Activated naive CD4-positive, alpha-beta T cell treated with anti-CD3 and anti-CD28 coated beads, Interleukin-2, amount 10 ng/mL, durations not matched to agents 7 days and 5 days (primary cell): ENCODE data around the gene GLI2.

Experiments used
- CTCF ChIA-PET: fragments of 350-600 bp; sonication (Branson Sonifier 250); formaldehyde crosslinking; loops from one replicate; lab custom pipeline; 2021; ENCODE audit warnings: antibody characterized with exemption; lab: Charles Lee
- DNase-seq: peaks from one replicate; pipeline ENCODE4 v3.0.0-alpha.2; 2020
- H3K27ac Mint-ChIP-seq: one replicate; pipeline ENCODE4 v1.8.0; 2021; ENCODE audit warnings: mild to moderate bottlenecking, moderate library complexity, mixed read lengths
- H3K27me3 Mint-ChIP-seq: one replicate; pipeline ENCODE4 v1.8.0; 2021; ENCODE audit warnings: mild to moderate bottlenecking, mixed read lengths
- H3K36me3 Mint-ChIP-seq: one replicate; pipeline ENCODE4 v1.8.0; 2021; ENCODE audit warnings: mixed read lengths
- H3K4me1 Mint-ChIP-seq: one replicate; pipeline ENCODE4 v1.8.0; 2021; ENCODE audit warnings: mixed read lengths
- H3K4me3 Mint-ChIP-seq: one replicate; pipeline ENCODE4 v1.8.0; 2021; ENCODE audit warnings: mild to moderate bottlenecking, moderate library complexity, mixed read lengths
- H3K9me3 Mint-ChIP-seq: one replicate; pipeline ENCODE4 v1.8.0; 2021; ENCODE audit warnings: mixed read lengths

The GLI2 gene

GRCh38 chr2:120735746-120736170, at the start of gene GLI2:
TSS of gene GLI2 (plus strand) at chr2:120735868. CDS start at chr2:120797321, 61,453 bp downstream.
- peaks cover 17% of the 10 kb centered on the region for H3K4me1 Mint-ChIP-seq
- peaks cover 91% of the 10 kb centered on the region for H3K27me3 Mint-ChIP-seq
- peak within 1 kb of the TSS; percentile 46 for H3K4me3 Mint-ChIP-seq
- CTCF ChIA-PET: no interaction called here
- no peaks in the 10 kb centered on the region for H3K36me3 Mint-ChIP-seq
- peak; percentile 56 for DNase-seq
- H3K27ac Mint-ChIP-seq: no peak within 1 kb of the TSS
- no peaks in the 10 kb centered on the region for H3K9me3 Mint-ChIP-seq

GRCh38 chr2:120685974-120686297, 49.7 kb upstream of the GLI2 start:
- CTCF ChIA-PET: interaction anchor here (1.1 to 2.8 kb wide), 2 partner anchors 9 to 10 kb away, joined by 3 to 8 read pairs; no protein-coding TSS in a partner anchor
- H3K4me3 Mint-ChIP-seq: no peak overlapping the region
- DNase-seq: no peak
- no peak overlapping the region for H3K27ac Mint-ChIP-seq
- H3K36me3 Mint-ChIP-seq: no peaks in the 10 kb centered on the region
- no peaks in the 10 kb centered on the region for H3K9me3 Mint-ChIP-seq
- H3K4me1 Mint-ChIP-seq: no peaks in the 10 kb centered on the region
- H3K27me3 Mint-ChIP-seq: peaks cover 26% of the 10 kb centered on the region

- peak; percentile 20 for DNase-seq
- Mint-ChIP-seq H3K4me3 (no peak overlapping the region), H3K9me3 (no peaks in the 10 kb centered on the region), H3K36me3 (no peaks in the 10 kb centered on the region), H3K4me1 (no peaks in the 10 kb centered on the region), H3K27me3 (peaks cover 21% of the 10 kb centered on the region), H3K27ac (no peak overlapping the region)
- CTCF ChIA-PET: interaction anchor here (1.1 to 2.8 kb wide), 2 partner anchors 9 to 11 kb away, joined by 3 to 8 read pairs; no protein-coding TSS in a partner anchor
Measured at GRCh38 chr2:120686511-120687168, 49.0 kb upstream of the GLI2 start.

GRCh38 chr2:120687210-120687609, 48.5 kb upstream of the GLI2 start:
- no peak overlapping the region for H3K27ac Mint-ChIP-seq
- H3K4me1 Mint-ChIP-seq: no peaks in the 10 kb centered on the region
- CTCF ChIA-PET: interaction anchor here (2.8 kb wide), 1 partner anchor 12 kb away, joined by 8 read pairs; no protein-coding TSS in a partner anchor
- no peak for DNase-seq
- H3K36me3 Mint-ChIP-seq: no peaks in the 10 kb centered on the region
- H3K4me3 Mint-ChIP-seq: no peak overlapping the region
- peaks cover 16% of the 10 kb centered on the region for H3K27me3 Mint-ChIP-seq
- H3K9me3 Mint-ChIP-seq: no peaks in the 10 kb centered on the region

GRCh38 chr2:120690521-120690920, 45.1 kb upstream of the GLI2 start:
- no peak for DNase-seq
- CTCF ChIA-PET: interaction anchor here (0.7 to 1.9 kb wide), 4 partner anchors 10 to 390 kb away, joined by 3 to 7 read pairs (median 4); no protein-coding TSS in a partner anchor
- no peaks in the 10 kb centered on the region for H3K9me3 Mint-ChIP-seq
- peaks cover 2% of the 10 kb centered on the region for H3K4me1 Mint-ChIP-seq
- H3K27ac Mint-ChIP-seq: no peak overlapping the region
- H3K27me3 Mint-ChIP-seq: peaks cover 32% of the 10 kb centered on the region
- no peak overlapping the region for H3K4me3 Mint-ChIP-seq
- no peaks in the 10 kb centered on the region for H3K36me3 Mint-ChIP-seq

- H3K27ac Mint-ChIP-seq: no peak overlapping the region
Measured at GRCh38 chr2:120691410-120691809, 44.3 kb upstream of the GLI2 start.

GRCh38 chr2:120692691-120693090, 43.0 kb upstream of the GLI2 start:
- Mint-ChIP-seq H3K4me1 (peaks cover 5% of the 10 kb centered on the region), H3K9me3 (no peaks in the 10 kb centered on the region), H3K27ac (no peak overlapping the region), H3K4me3 (no peak overlapping the region), H3K36me3 (no peaks in the 10 kb centered on the region), H3K27me3 (peaks cover 50% of the 10 kb centered on the region)
- CTCF ChIA-PET: interaction anchor here (0.7 kb wide), 1 partner anchor 12 kb away, joined by 3 read pairs; no protein-coding TSS in a partner anchor
- DNase-seq: no peak

More at GRCh38 chr2:120691410-120691809, 44.3 kb upstream of the GLI2 start:
- DNase-seq: no peak
- Mint-ChIP-seq H3K36me3 (no peaks in the 10 kb centered on the region), H3K4me1 (peaks cover 5% of the 10 kb centered on the region), H3K9me3 (no peaks in the 10 kb centered on the region), H3K27me3 (peaks cover 41% of the 10 kb centered on the region), H3K4me3 (no peak overlapping the region)
- CTCF ChIA-PET: interaction anchor here (1.1 kb wide), 1 partner anchor 11 kb away, joined by 3 read pairs; no protein-coding TSS in a partner anchor

- H3K27ac Mint-ChIP-seq: no peak overlapping the region
- peaks cover 53% of the 10 kb centered on the region for H3K27me3 Mint-ChIP-seq
- CTCF ChIA-PET: no interaction called here
- no peak overlapping the region for H3K4me3 Mint-ChIP-seq
- H3K4me1 Mint-ChIP-seq: peaks cover 5% of the 10 kb centered on the region
- DNase-seq: no peak
- no peaks in the 10 kb centered on the region for H3K36me3 Mint-ChIP-seq
- H3K9me3 Mint-ChIP-seq: no peaks in the 10 kb centered on the region
Measured at GRCh38 chr2:120693121-120693520, 42.5 kb upstream of the GLI2 start.

- no peak for DNase-seq
- CTCF ChIA-PET: no interaction called here
- Mint-ChIP-seq H3K27me3 (peaks cover 54% of the 10 kb centered on the region), H3K4me1 (peaks cover 5% of the 10 kb centered on the region), H3K9me3 (no peaks in the 10 kb centered on the region), H3K27ac (no peak overlapping the region), H3K36me3 (no peaks in the 10 kb centered on the region), H3K4me3 (no peak overlapping the region)
Measured at GRCh38 chr2:120694034-120694433, 41.6 kb upstream of the GLI2 start.

- H3K9me3 Mint-ChIP-seq: no peaks in the 10 kb centered on the region
- CTCF ChIA-PET: no interaction called here
- no peaks in the 10 kb centered on the region for H3K36me3 Mint-ChIP-seq
- no peak overlapping the region for H3K4me3 Mint-ChIP-seq
- H3K27ac Mint-ChIP-seq: no peak overlapping the region
- DNase-seq: no peak
- H3K27me3 Mint-ChIP-seq: peaks cover 60% of the 10 kb centered on the region
- H3K4me1 Mint-ChIP-seq: peaks cover 5% of the 10 kb centered on the region
Measured at GRCh38 chr2:120697471-120697870, 38.2 kb upstream of the GLI2 start.

- no peaks in the 10 kb centered on the region for H3K9me3 Mint-ChIP-seq
- CTCF ChIA-PET: interaction anchor here (1.0 to 2.9 kb wide), 5 partner anchors 12 to 381 kb away, joined by 3 to 9 read pairs (median 3); no protein-coding TSS in a partner anchor
- H3K4me1 Mint-ChIP-seq: peaks cover 5% of the 10 kb centered on the region
- DNase-seq: no peak
- H3K4me3 Mint-ChIP-seq: no peak overlapping the region
- no peaks in the 10 kb centered on the region for H3K36me3 Mint-ChIP-seq
- H3K27me3 Mint-ChIP-seq: peaks cover 57% of the 10 kb centered on the region
- no peak overlapping the region for H3K27ac Mint-ChIP-seq
Measured at GRCh38 chr2:120699292-120699691, 36.4 kb upstream of the GLI2 start.

- Mint-ChIP-seq H3K4me1 (peaks cover 2% of the 10 kb centered on the region), H3K27me3 (peaks cover 44% of the 10 kb centered on the region), H3K9me3 (no peaks in the 10 kb centered on the region), H3K27ac (no peak overlapping the region), H3K4me3 (no peak overlapping the region), H3K36me3 (no peaks in the 10 kb centered on the region)
- CTCF ChIA-PET: interaction anchor here (1.2 to 2.9 kb wide), 2 partner anchors 376 to 380 kb away, joined by 3 to 9 read pairs; no protein-coding TSS in a partner anchor
- DNase-seq: no peak
Measured at GRCh38 chr2:120700659-120701058, 35.0 kb upstream of the GLI2 start.

GRCh38 chr2:120701096-120701495, 34.6 kb upstream of the GLI2 start:
- CTCF ChIA-PET: no interaction called here
- H3K4me3 Mint-ChIP-seq: no peak overlapping the region
- no peaks in the 10 kb centered on the region for H3K4me1 Mint-ChIP-seq
- peaks cover 39% of the 10 kb centered on the region for H3K27me3 Mint-ChIP-seq
- no peaks in the 10 kb centered on the region for H3K9me3 Mint-ChIP-seq
- H3K27ac Mint-ChIP-seq: no peak overlapping the region
- no peaks in the 10 kb centered on the region for H3K36me3 Mint-ChIP-seq
- DNase-seq: no peak

GRCh38 chr2:120701499-120701898, 34.2 kb upstream of the GLI2 start:
- no peak for DNase-seq
- H3K27ac Mint-ChIP-seq: no peak overlapping the region
- no peaks in the 10 kb centered on the region for H3K9me3 Mint-ChIP-seq
- H3K4me3 Mint-ChIP-seq: no peak overlapping the region
- H3K36me3 Mint-ChIP-seq: no peaks in the 10 kb centered on the region
- H3K4me1 Mint-ChIP-seq: no peaks in the 10 kb centered on the region
- CTCF ChIA-PET: no interaction called here
- H3K27me3 Mint-ChIP-seq: peaks cover 35% of the 10 kb centered on the region

GRCh38 chr2:120702061-120702460, 33.6 kb upstream of the GLI2 start:
- H3K27me3 Mint-ChIP-seq: peaks cover 31% of the 10 kb centered on the region
- no peaks in the 10 kb centered on the region for H3K36me3 Mint-ChIP-seq
- DNase-seq: no peak
- H3K4me3 Mint-ChIP-seq: no peak overlapping the region
- H3K27ac Mint-ChIP-seq: no peak overlapping the region
- CTCF ChIA-PET: no interaction called here
- no peaks in the 10 kb centered on the region for H3K9me3 Mint-ChIP-seq
- no peaks in the 10 kb centered on the region for H3K4me1 Mint-ChIP-seq
